Heart left ventricle (tissue), 16 donors: ENCODE data around the gene CAST. TPM values are rescaled to one million over a fixed set of nuclear protein-coding genes. Genes with fewer than 3 reads are reported as not detected.

Experiments used
- ATAC-seq, 4 donors: fragments of 200-7000 bp; cut with Tn5 transposase; one replicate each; pipeline ENCODE4 v1.9.1; 2020 to 2022; ENCODE audit warnings: moderate library complexity in 4 of 4, mild to moderate bottlenecking in 3 of 4, moderate number of reproducible peaks in 1 of 4
- DNase-seq, 5 donors: peaks; one replicate each; pipeline ENCODE4 v3.0.0-alpha.2; 2020
- H3K27ac ChIP-seq, 12 donors: fragments of 200-600 bp; sonication (generic) in 4 of 12; one replicate each; pipeline versions ENCODE4 v1.5.0 to v1.8.0; 2016 to 2022; ENCODE audit warnings: mild to moderate bottlenecking in 2 of 12
- H3K27me3 ChIP-seq, 9 donors: fragments of 200-600 bp; sonication (generic) in 2 of 9; one replicate each; pipeline versions ENCODE4 v1.5.1 to v1.8.0; 2016 to 2022; ENCODE audit warnings: mild to moderate bottlenecking in 3 of 9
- H3K36me3 ChIP-seq, 9 donors: fragments of 200-600 bp; sonication (generic) in 2 of 9; one replicate each; pipeline versions ENCODE4 v1.5.0 to v1.8.0; 2018 to 2022; ENCODE audit warnings: mild to moderate bottlenecking in 2 of 9
- H3K4me1 ChIP-seq, 12 donors: fragments of 200-600 bp; sonication (generic) in 4 of 12; one replicate each; pipeline versions ENCODE4 v1.5.0 to v1.8.0; 2016 to 2022; ENCODE audit warnings: mild to moderate bottlenecking in 3 of 12
- H3K4me3 ChIP-seq, 12 donors: fragments of 200-600 bp; sonication (generic) in 4 of 12; one replicate each; pipeline versions ENCODE4 v1.5.0 to v1.8.0; 2017 to 2022; ENCODE audit warnings: mild to moderate bottlenecking in 9 of 12, moderate library complexity in 4 of 12
- H3K9me3 ChIP-seq, 12 donors: fragments of 200-600 bp; sonication (generic) in 4 of 12; one replicate each; pipeline versions ENCODE4 v1.5.0 to v1.8.0; 2016 to 2022; ENCODE audit warnings: mild to moderate bottlenecking in 1 of 12
- CTCF ChIP-seq, 12 donors: fragments of 200-600 bp; sonication (generic) in 4 of 12; IDR thresholded peaks; one replicate each; pipeline versions ENCODE4 v1.5.0 to v1.8.0; 2018 to 2022; ENCODE audit warnings: antibody characterized with exemption in 12 of 12, mild to moderate bottlenecking in 5 of 12
- POLR2A ChIP-seq, 2 donors: fragments of 450-650 bp; IDR thresholded peaks; one replicate each; pipeline ENCODE4 v1.6.1; 2017; ENCODE audit warnings: antibody characterized with exemption in 2 of 2, mild to moderate bottlenecking in 2 of 2, moderate library complexity in 2 of 2
- WGBS, 4 donors: extraction: QIAGEN DNeasy Blood & Tissue Kit in 2 of 4; methylation state at CpG; one replicate each; pipeline versions ENCODE4 v1.1.5 to v1.1.7; 2013 to 2018; 5-methylcytosine and 5-hydroxymethylcytosine counted together
- intact Hi-C, 10 donors: fragments of 100-400 bp; cut with DNase I; formaldehyde crosslinking; loops; one replicate each; pipeline versions ENCODE4 v1.11.1 to v1.14.2; 2022
- polyA plus RNA-seq, 2 donors: library from polyadenylated mRNA; stranded (reverse); fragments of 200-250 nt; gene quantifications; one replicate each; pipeline ENCODE4 v1.2.3, GENCODE V29; 2013
- total RNA-seq, 9 donors: library from RNA; depleted of rRNA in 2 of 9; stranded (reverse); fragments of >200 nt in 2 of 9; fragmentation: NEBNext Ultra II Directional in 3 of 9; extraction: Animal tissue kit (Norgen Biotek cat#: 25700) in 3 of 9; gene quantifications; one replicate each; pipeline versions ENCODE4 v1.1.0 to v1.2.4, GENCODE V29; 2016 to 2023
- donor health status: ischemic (EF 13 %, LVEDD 7.1; RV severe dilation, severe dysfunction).
- donor health status: healthy with polysubstance abuse.
- donor health status: DM: no; HTN: yes; CAD: no.
- donor health status: DM: no; HTN: no; CAD: no.
- donor health status: ischemic (EF 25% LVEDD 6.9; RV normal size, moderate dysfunction).
- donor health status: ischemic (EF 25% LVEDD 5.7; RV mildly dilated, moderate dysfunction).
- donor health status: healthy.
- donor health status: DM: yes; HTN: yes; CAD: no.
- donor health status: ischemic (EF 35%, LVEDD 5.7; RV mildly dilated, moderate dysfunction).
- donor health status: nonischemic (EF 11% LVEDD 7.7; RV severe dilation, severe dysfunction).
- donor health status: DM: yes; HTN: yes; CAD: no.
- donor health status: PGD.
- donor health status: ischemic (EF 29% LVEDD 5.4; RV normal size, mild dysfunction).
- donor health status: nonischemic (EF 23%, LVEDD 6.1; RV moderate dilation, normal function).

Gene CAST
- total and polyA plus RNA-seq, 11 donors = 179 to 748 (median 536) TPM

GRCh38 chr5:96699186-96699820 lies 37.1 kb downstream of the CAST start:
- no peak overlapping the region for H3K4me3 ChIP-seq
- TF ChIP-seq CTCF (IDR thresholded peaks at IDR 0.05) (no peak), POLR2A (IDR thresholded peaks at IDR 0.05) (no peak)

GRCh38 chr5:96702503-96703383 lies 40.6 kb downstream of the CAST start:
- Histone ChIP-seq H3K4me3 (peak overlapping the region; percentile 65 to 89 (median 75)), H3K4me1 (peaks cover 0 to 65% (median 45%) of the 10 kb centered on the region in 12 donors), H3K36me3 (peaks cover 0 to 17% (median 0%) of the 10 kb centered on the region in 9 donors), H3K27ac (peak overlapping the region; percentile 89 to 99 (median 96)), H3K27me3 (no peaks in the 10 kb centered on the region), H3K9me3 (no peaks in the 10 kb centered on the region)
- ATAC-seq (peak; percentile 89 to 98 (median 98)), DNase-seq (peak; percentile 95 to 98 (median 95))
- intact Hi-C loops = loop anchor here in 5 of 10 donors (2.0 to 5.0 kb wide), 4 partner anchors 40 to 45 kb away; partner anchors contain the start of gene CAST (in 5 of the 5)
- 1 to 2% (median 1%) methylated on average over 23 to 70 of the region's 70 CpGs for WGBS, 4 donors
- TF ChIP-seq CTCF (IDR thresholded peaks at IDR 0.05) (no peak), POLR2A (IDR thresholded peaks at IDR 0.05) (peak; percentile 57 to 95)

More at GRCh38 chr5:96699186-96699820, 37.1 kb downstream of the CAST start:
- H3K27me3 ChIP-seq = no peaks in the 10 kb centered on the region
- 57 to 64% (median 57%) methylated on average over 3 of the region's 3 CpGs for WGBS, 4 donors
- DNase-seq = no peak
- ATAC-seq = no peak
- intact Hi-C loops = no loop called here
- H3K27ac ChIP-seq = peak overlapping the region in 11 of 12 donors; percentile 23 to 98 (median 49)
- H3K9me3 ChIP-seq = no peaks in the 10 kb centered on the region
- H3K4me1 ChIP-seq = peaks cover 0 to 39% (median 25%) of the 10 kb centered on the region in 12 donors
- H3K36me3 ChIP-seq = peaks cover 0 to 34% (median 20%) of the 10 kb centered on the region in 9 donors

- H3K36me3 ChIP-seq = peaks cover 0 to 14% (median 0%) of the 10 kb centered on the region in 9 donors
- intact Hi-C loops = loop anchor here in 5 of 10 donors (2.0 to 5.0 kb wide), 4 partner anchors 39 to 44 kb away; partner anchors contain the start of gene CAST (in 5 of the 5)
- H3K27ac ChIP-seq = peak overlapping the region; percentile 89 to 99 (median 96)
- no peaks in the 10 kb centered on the region for H3K9me3 ChIP-seq
- WGBS, 4 donors = 11 to 15% (median 13%) methylated on average over 7 of the region's 7 CpGs
- ATAC-seq (peak in 1 of 4 donors; percentile 44), DNase-seq (no peak)
- TF ChIP-seq POLR2A (IDR thresholded peaks at IDR 0.05) (no peak), CTCF (IDR thresholded peaks at IDR 0.05) (no peak)
- H3K4me3 ChIP-seq = peak overlapping the region; percentile 65 to 89 (median 75)
- H3K27me3 ChIP-seq = no peaks in the 10 kb centered on the region
- peaks cover 0 to 71% (median 49%) of the 10 kb centered on the region in 12 donors for H3K4me1 ChIP-seq
These were observed 41.3 kb downstream of the CAST start for GRCh38 chr5:96703384-96703920.
